HepG2 (cell line): ENCODE results near the gene MAPRE3. TPM values are rescaled to one million over a fixed set of nuclear protein-coding genes. Genes with fewer than 3 reads are reported as not detected.

Experiments
- AKAP8 ChIP-seq: sonication (generic); formaldehyde crosslinking; IDR thresholded peaks from 2 replicates; pipeline ENCODE4 v1.5.1; 2020; ENCODE audit warnings: mild to moderate bottlenecking, missing genetic modification reagents
- CERS6 ChIP-seq: sonication (generic); formaldehyde crosslinking; IDR thresholded peaks from 2 replicates; pipeline ENCODE4 v1.5.0; 2020; ENCODE audit warnings: missing genetic modification reagents
- FOXJ3 ChIP-seq: sonication (generic); formaldehyde crosslinking; IDR thresholded peaks from 2 replicates; pipeline ENCODE4 v1.4.0; 2020; ENCODE audit warnings: missing genetic modification reagents, mild to moderate bottlenecking, borderline replicate concordance
- HDAC2 ChIP-seq: sonication (generic); formaldehyde crosslinking; IDR thresholded peaks from 2 replicates; pipeline ENCODE4 v1.4.0; 2020; ENCODE audit warnings: missing genetic modification reagents
- KDM2A ChIP-seq: sonication (generic); formaldehyde crosslinking; IDR thresholded peaks from 2 replicates; pipeline ENCODE4 v1.4.0; 2020; ENCODE audit warnings: low read depth, missing genetic modification reagents, borderline replicate concordance
- NFE2 ChIP-seq: sonication (generic); formaldehyde crosslinking; IDR thresholded peaks from 2 replicates; pipeline ENCODE4 v1.4.0; 2020; ENCODE audit warnings: missing genetic modification reagents
- NR2F6 ChIP-seq, 2 experiments: IDR thresholded peaks; 2 replicates each; pipeline ENCODE4 v1.6.1; 2016; ENCODE audit warnings: antibody characterized with exemption in 1 of 2, mild to moderate bottlenecking in 1 of 2
- PLSCR1 ChIP-seq: sonication (generic); formaldehyde crosslinking; IDR thresholded peaks from 2 replicates; pipeline ENCODE4 v1.5.0; 2020; ENCODE audit warnings: missing genetic modification reagents, mild to moderate bottlenecking, borderline replicate concordance
- SOX5 ChIP-seq: IDR thresholded peaks from 2 replicates; pipeline ENCODE4 v1.6.1; 2016; ENCODE audit warnings: borderline replicate concordance
- YY1 ChIP-seq: IDR thresholded peaks from 2 replicates; pipeline ENCODE4 v1.6.1; 2011; ENCODE audit warnings: low read length, low read depth, moderate library complexity, mild to moderate bottlenecking; ENCODE audit not compliant: insufficient read depth, insufficient replicate concordance
- ZBTB46 ChIP-seq: sonication (generic); formaldehyde crosslinking; IDR thresholded peaks from 2 replicates; pipeline ENCODE4 v1.4.0; 2020; ENCODE audit warnings: mild to moderate bottlenecking, missing genetic modification reagents, borderline replicate concordance
- ZBTB8A ChIP-seq: sonication (generic); formaldehyde crosslinking; IDR thresholded peaks from 2 replicates; pipeline ENCODE4 v1.4.0; 2020; ENCODE audit warnings: mild to moderate bottlenecking, low read depth, missing genetic modification reagents, borderline replicate concordance
- ZFX ChIP-seq: sonication (generic); formaldehyde crosslinking; IDR thresholded peaks from 2 replicates; pipeline ENCODE4 v1.4.0; 2020; ENCODE audit warnings: mild to moderate bottlenecking, low read depth, missing genetic modification reagents, moderate library complexity
- ZNF101 ChIP-seq: sonication (generic); formaldehyde crosslinking; IDR thresholded peaks from 2 replicates; pipeline ENCODE4 v1.4.0; 2020; ENCODE audit warnings: mild to moderate bottlenecking, low read depth, missing genetic modification reagents, borderline replicate concordance
- ZNF234 ChIP-seq: sonication (generic); formaldehyde crosslinking; conservative IDR thresholded peaks from 2 replicates; pipeline ENCODE4 v1.5.1; 2020; ENCODE audit warnings: mild to moderate bottlenecking, missing genetic modification reagents
- ZNF407 ChIP-seq: sonication (generic); formaldehyde crosslinking; IDR thresholded peaks from one replicate; pipeline ENCODE4 v1.5.1; 2020; ENCODE audit warnings: mild to moderate bottlenecking, missing genetic modification reagents; ENCODE audit errors: not compliant biosample characterization
- ZNF678 ChIP-seq: sonication (generic); formaldehyde crosslinking; IDR thresholded peaks from 2 replicates; pipeline ENCODE4 v1.4.0; 2020; ENCODE audit warnings: mild to moderate bottlenecking, missing genetic modification reagents
- ZNF782 ChIP-seq: sonication (generic); formaldehyde crosslinking; IDR thresholded peaks from 2 replicates; pipeline ENCODE4 v1.4.0; 2020; ENCODE audit warnings: missing genetic modification reagents, mild to moderate bottlenecking, borderline replicate concordance
- polyA plus RNA-seq, 8 experiments: library from polyadenylated mRNA; depleted of rRNA in 3 of 8; stranded (reverse) in 7 of 8; unstranded in 1 of 8; fragments of >200 nt; fragmentation: Illumina TruSeq in 4 of 8; extraction: Trizol in 4 of 8; gene quantifications; 2 replicates each; pipeline versions ENCODE4 v1.2.1 to v1.2.3, GENCODE V29; 2011 to 2016; ENCODE audit warnings: low read depth in 4 of 8, missing spikeins in 1 of 8, mixed read lengths in 1 of 8; ENCODE audit not compliant: insufficient read depth in 1 of 8
- total RNA-seq, 5 experiments: library from RNA; depleted of rRNA; stranded (reverse); fragments of >200 nt; fragmentation: Illumina TruSeq; extraction: Trizol; gene quantifications; 2 replicates each; pipeline ENCODE4 v1.2.3, GENCODE V29; 2016; ENCODE audit warnings: low read depth in 1 of 5

Gene MAPRE3
- total and polyA plus RNA-seq, 2 of the 13 experiments (the other 11 are each of a cell fraction or from before 2014, with no cell fraction given): 0.31 to 0.91 TPM

GRCh38 chr2:27033253-27033852 is 62.9 kb downstream of the MAPRE3 start (continued):
- no peak for TF ChIP-seq ZFX (CRISPR knock-in tag)
- no peak for TF ChIP-seq FOXJ3 (CRISPR knock-in tag)
- no peak for TF ChIP-seq PLSCR1
- no peak for TF ChIP-seq KDM2A (CRISPR knock-in tag)
- no peak for TF ChIP-seq SOX5 (CRISPR knock-in tag)
- no peak for TF ChIP-seq NR2F6 (IDR thresholded peaks at IDR 0.05)
- TF ChIP-seq NR2F6 (CRISPR knock-in tag; IDR thresholded peaks at IDR 0.05): no peak
- TF ChIP-seq ZNF407: no peak
- TF ChIP-seq AKAP8: no peak
- no peak for TF ChIP-seq NFE2 (CRISPR knock-in tag)
- TF ChIP-seq ZBTB8A: no peak
- TF ChIP-seq ZNF678 (CRISPR knock-in tag): 0 out of 2 replicates have a peak, but pooled peaks have one; percentile 24
- TF ChIP-seq HDAC2 (CRISPR knock-in tag): no peak
- TF ChIP-seq CERS6 (CRISPR knock-in tag): no peak
- no peak for TF ChIP-seq YY1
- TF ChIP-seq ZNF234 (CRISPR knock-in tag): no peak; the same call in 1 of the 2 replicates
- TF ChIP-seq ZBTB46 (CRISPR knock-in tag): 0 out of 2 replicates have a peak, but pooled peaks have one; percentile 22
- TF ChIP-seq ZNF782: no peak
- TF ChIP-seq ZNF101: no peak
